Neural cell (in vitro differentiated cells): ENCODE data around the gene NKAIN2. TPM values are rescaled to one million over a fixed set of nuclear protein-coding genes. Genes with fewer than 3 reads are reported as not detected.

Source experiments
- H2AFZ ChIP-seq: fragments of 200-600, 300-800 bp; sonication (generic), shearing (Covaris generic); 2 replicates; pipeline ENCODE4 v1.6.0; 2014; ENCODE audit warnings: low read depth, mild to moderate bottlenecking, antibody characterized with exemption, low read length, moderate library complexity
- H3F3A ChIP-seq: fragments of 200-600 bp; shearing (Covaris generic); 2 replicates; pipeline ENCODE4 v1.6.1; 2016; ENCODE audit warnings: mild to moderate bottlenecking, moderate library complexity, mixed read lengths, antibody characterized with exemption, low read length; ENCODE audit not compliant: insufficient read depth, poor library complexity, severe bottlenecking
- H3K27ac ChIP-seq: fragments of 200-600, 300-800 bp; sonication (generic), shearing (Covaris generic); 2 replicates; pipeline ENCODE4 v1.5.1; 2014; ENCODE audit warnings: mild to moderate bottlenecking, low read length, moderate library complexity
- H3K27me3 ChIP-seq: fragments of 300-800, 200-600 bp; sonication (generic), shearing (Covaris generic); 2 replicates; pipeline ENCODE4 v1.6.0; 2014; ENCODE audit warnings: mild to moderate bottlenecking, low read depth, low read length, moderate library complexity; ENCODE audit not compliant: insufficient read depth
- H3K36me3 ChIP-seq: fragments of 300-800, 200-600 bp; sonication (generic), shearing (Covaris generic); 2 replicates; pipeline ENCODE4 v1.5.1; 2014; ENCODE audit warnings: mild to moderate bottlenecking, antibody characterized with exemption, low read length, moderate library complexity; ENCODE audit not compliant: insufficient read depth
- H3K4me2 ChIP-seq: fragments of 300-800, 200-600 bp; sonication (generic), shearing (Covaris generic); 2 replicates; pipeline ENCODE4 v1.6.0; 2014; ENCODE audit warnings: mild to moderate bottlenecking, low read length
- H3K4me3 ChIP-seq: fragments of 300-800, 200-600 bp; sonication (generic), shearing (Covaris generic); 2 replicates; pipeline ENCODE4 v1.5.1; 2014; ENCODE audit warnings: mild to moderate bottlenecking, low read length, moderate library complexity
- H3K79me2 ChIP-seq: fragments of 200-600 bp; shearing (Covaris generic); replicated peaks from 2 replicates; pipeline ENCODE4 v1.6.0; 2014; ENCODE audit warnings: mild to moderate bottlenecking, low read length, moderate library complexity; ENCODE audit not compliant: insufficient read depth
- H3K9ac ChIP-seq: fragments of 300-800, 200-600 bp; sonication (generic), shearing (Covaris generic); 2 replicates; pipeline ENCODE4 v1.6.1; 2016; ENCODE audit warnings: mild to moderate bottlenecking, low read length, mixed read lengths
- H3K9me2 ChIP-seq: fragments of 200-600 bp; shearing (Covaris generic); 2 replicates; pipeline ENCODE4 v1.6.1; 2016; ENCODE audit warnings: mild to moderate bottlenecking, low read length, mixed read lengths; ENCODE audit not compliant: insufficient read depth
- H3K9me3 ChIP-seq: fragments of 200-600, 300-800 bp; sonication (generic), shearing (Covaris generic); 2 replicates; pipeline ENCODE4 v1.6.1; 2016; ENCODE audit warnings: mild to moderate bottlenecking, mixed run types, low read length, moderate library complexity, mixed read lengths
- H4K20me1 ChIP-seq: fragments of 200-600 bp; shearing (Covaris generic); 2 replicates; pipeline ENCODE4 v1.6.1; 2016; ENCODE audit warnings: mild to moderate bottlenecking, mixed run types; ENCODE audit not compliant: insufficient read depth
- CTCF ChIP-seq: fragments of 450-650 bp; IDR thresholded peaks from 2 replicates; pipeline ENCODE4 v1.5.1; 2014; ENCODE audit warnings: antibody characterized with exemption, mild to moderate bottlenecking, moderate library complexity; ENCODE audit not compliant: poor library complexity, severe bottlenecking
- EP300 ChIP-seq: fragments of 450-650 bp; conservative IDR thresholded peaks from 2 replicates; pipeline ENCODE4 v1.6.1; 2014; ENCODE audit warnings: antibody characterized with exemption, mild to moderate bottlenecking, moderate library complexity; ENCODE audit not compliant: poor library complexity, severe bottlenecking
- EZH2 ChIP-seq: fragments of 200-600, 300-800 bp; shearing (Covaris generic), sonication (generic); IDR thresholded peaks from 2 replicates; pipeline ENCODE4 v1.6.1; 2014; ENCODE audit warnings: antibody characterized with exemption, low read length, borderline replicate concordance, mild to moderate bottlenecking; ENCODE audit not compliant: insufficient read depth, poor library complexity, severe bottlenecking
- MXI1 ChIP-seq: fragments of 450-650 bp; conservative IDR thresholded peaks from 2 replicates; pipeline ENCODE4 v1.6.1; 2014; ENCODE audit warnings: antibody characterized with exemption, mild to moderate bottlenecking; ENCODE audit not compliant: poor library complexity, severe bottlenecking
- POLR2AphosphoS5 ChIP-seq: IDR thresholded peaks from 2 replicates; pipeline ENCODE4 v1.6.1; 2012
- RAD21 ChIP-seq: fragments of 450-650 bp; conservative IDR thresholded peaks from 2 replicates; pipeline ENCODE4 v1.6.1; 2014; ENCODE audit warnings: antibody characterized with exemption, mild to moderate bottlenecking, moderate library complexity
- SMC3 ChIP-seq: fragments of 450-650 bp; conservative IDR thresholded peaks from 2 replicates; pipeline ENCODE4 v1.6.1; 2014; ENCODE audit warnings: antibody characterized with exemption, mild to moderate bottlenecking, moderate library complexity; ENCODE audit not compliant: poor library complexity
- TAF1 ChIP-seq: IDR thresholded peaks from 2 replicates; pipeline ENCODE4 v1.6.1; 2012; ENCODE audit warnings: low read depth
- polyA plus RNA-seq: library from polyadenylated mRNA; depleted of rRNA; stranded (reverse); fragments of >200 nt; gene quantifications from 2 replicates; pipeline ENCODE4 v1.2.3, GENCODE V29; 2014
- TF ChIP-seq, protein P1 (sequence below): IDR thresholded peaks from 2 replicates; pipeline ENCODE4 v1.6.1; 2012; ENCODE audit warnings: borderline replicate concordance

Gene NKAIN2
- polyA plus RNA-seq, 1 donor from 2014 or later, result 23.2 TPM

- Histone ChIP-seq H3K9me2 (no peaks in the 10 kb centered on the region), H3K9me3 (no peaks in the 10 kb centered on the region), H3K4me2 (no peak overlapping the region), H3K27me3 (no peaks in the 10 kb centered on the region), H4K20me1 (no peaks in the 10 kb centered on the region), H3F3A (no peaks in the 10 kb centered on the region), H3K79me2 (no peaks in the 10 kb centered on the region), H2AFZ (no peak overlapping the region), H3K9ac (no peak overlapping the region), H3K4me3 (no peak overlapping the region), H3K27ac (no peak overlapping the region), H3K36me3 (no peaks in the 10 kb centered on the region)
- TF ChIP-seq, protein P1, sequence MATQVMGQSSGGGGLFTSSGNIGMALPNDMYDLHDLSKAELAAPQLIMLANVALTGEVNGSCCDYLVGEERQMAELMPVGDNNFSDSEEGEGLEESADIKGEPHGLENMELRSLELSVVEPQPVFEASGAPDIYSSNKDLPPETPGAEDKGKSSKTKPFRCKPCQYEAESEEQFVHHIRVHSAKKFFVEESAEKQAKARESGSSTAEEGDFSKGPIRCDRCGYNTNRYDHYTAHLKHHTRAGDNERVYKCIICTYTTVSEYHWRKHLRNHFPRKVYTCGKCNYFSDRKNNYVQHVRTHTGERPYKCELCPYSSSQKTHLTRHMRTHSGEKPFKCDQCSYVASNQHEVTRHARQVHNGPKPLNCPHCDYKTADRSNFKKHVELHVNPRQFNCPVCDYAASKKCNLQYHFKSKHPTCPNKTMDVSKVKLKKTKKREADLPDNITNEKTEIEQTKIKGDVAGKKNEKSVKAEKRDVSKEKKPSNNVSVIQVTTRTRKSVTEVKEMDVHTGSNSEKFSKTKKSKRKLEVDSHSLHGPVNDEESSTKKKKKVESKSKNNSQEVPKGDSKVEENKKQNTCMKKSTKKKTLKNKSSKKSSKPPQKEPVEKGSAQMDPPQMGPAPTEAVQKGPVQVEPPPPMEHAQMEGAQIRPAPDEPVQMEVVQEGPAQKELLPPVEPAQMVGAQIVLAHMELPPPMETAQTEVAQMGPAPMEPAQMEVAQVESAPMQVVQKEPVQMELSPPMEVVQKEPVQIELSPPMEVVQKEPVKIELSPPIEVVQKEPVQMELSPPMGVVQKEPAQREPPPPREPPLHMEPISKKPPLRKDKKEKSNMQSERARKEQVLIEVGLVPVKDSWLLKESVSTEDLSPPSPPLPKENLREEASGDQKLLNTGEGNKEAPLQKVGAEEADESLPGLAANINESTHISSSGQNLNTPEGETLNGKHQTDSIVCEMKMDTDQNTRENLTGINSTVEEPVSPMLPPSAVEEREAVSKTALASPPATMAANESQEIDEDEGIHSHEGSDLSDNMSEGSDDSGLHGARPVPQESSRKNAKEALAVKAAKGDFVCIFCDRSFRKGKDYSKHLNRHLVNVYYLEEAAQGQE, result no peak
- TF ChIP-seq EP300 (no peak), CTCF (no peak), MXI1 (no peak), EZH2 (no peak), SMC3 (no peak), POLR2AphosphoS5 (no peak), RAD21 (no peak), TAF1 (no peak)
Measured at GRCh38 chr6:124254941-124255685, 451.4 kb downstream of the NKAIN2 start.

DNA sequence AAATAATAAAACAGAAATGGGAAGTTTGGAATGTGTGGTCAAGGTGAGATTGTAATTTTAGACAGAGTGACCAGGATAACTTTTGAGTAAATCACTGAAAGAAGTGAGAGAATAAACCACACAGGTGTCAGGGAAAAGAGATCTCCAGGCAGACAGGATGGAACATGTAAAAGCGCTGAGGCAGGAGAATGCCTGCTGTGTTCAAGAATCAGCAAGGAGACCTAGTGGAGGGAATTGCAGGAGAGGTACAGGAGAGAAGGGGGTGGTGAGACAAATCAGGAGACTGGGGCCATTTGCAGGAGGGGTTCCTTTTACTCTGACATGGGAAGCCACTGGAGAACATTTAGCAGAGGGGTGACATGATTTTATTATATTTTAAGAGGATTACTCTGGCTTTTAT, 456.7 kb downstream of the NKAIN2 start:
- H3K9me2 ChIP-seq, result no peaks in the 10 kb centered on the region
- H4K20me1 ChIP-seq, result no peaks in the 10 kb centered on the region
- H3K27me3 ChIP-seq, result no peaks in the 10 kb centered on the region
- TF ChIP-seq RAD21 (no peak), EP300 (no peak), CTCF (no peak), EZH2 (no peak), POLR2AphosphoS5 (no peak), TAF1 (no peak), SMC3 (no peak), MXI1 (no peak)
- TF ChIP-seq, protein P1, result no peak
- H2AFZ ChIP-seq, result no peak overlapping the region
- no peaks in the 10 kb centered on the region for H3K79me2 ChIP-seq
- H3K9me3 ChIP-seq, result no peaks in the 10 kb centered on the region
- no peaks in the 10 kb centered on the region for H3K36me3 ChIP-seq
- H3K9ac ChIP-seq, result no peak overlapping the region
- no peak overlapping the region for H3K4me3 ChIP-seq
- H3K4me2 ChIP-seq, result no peak overlapping the region
- H3K27ac ChIP-seq, result no peak overlapping the region
- H3F3A ChIP-seq, result no peaks in the 10 kb centered on the region
